Spleen (tissue), 11 donors: ENCODE data around the gene REV3L. TPM values are rescaled to one million over a fixed set of nuclear protein-coding genes. Genes with fewer than 3 reads are reported as not detected.
"Not testable (repeated sequence)": the region's sequence is repeated elsewhere in the genome, so short reads cannot be mapped to it uniquely, and the experiment has no call there.

Experiments used
- DNase-seq: peaks from one replicate; pipeline ENCODE4 v3.0.0-alpha.2; 2020
- H3K27ac ChIP-seq, 8 donors: fragments of 200-600 bp; sonication (generic) in 7 of 8; 1 replicate in 4 of 8; 2 replicates in 4 of 8; pipeline versions ENCODE4 v1.5.0 to v1.8.0; 2016 to 2021; ENCODE audit warnings: inconsistent platforms in 4 of 8, mild to moderate bottlenecking in 4 of 8, moderate library complexity in 1 of 8
- H3K27me3 ChIP-seq, 7 donors: fragments of 200-600 bp; sonication (generic) in 6 of 7; replicated peaks in 1 of 7; 1 replicate in 4 of 7; 2 replicates in 3 of 7; pipeline versions ENCODE4 v1.5.0 to v1.8.0; 2016 to 2021; ENCODE audit warnings: inconsistent platforms in 3 of 7, mild to moderate bottlenecking in 1 of 7
- H3K36me3 ChIP-seq, 6 donors: fragments of 200-600 bp; sonication (generic) in 5 of 6; 1 replicate in 4 of 6; 2 replicates in 2 of 6; pipeline versions ENCODE4 v1.5.0 to v1.8.0; 2016 to 2021; ENCODE audit warnings: inconsistent platforms in 2 of 6
- H3K4me1 ChIP-seq, 6 donors: fragments of 200-600 bp; sonication (generic) in 5 of 6; 1 replicate in 3 of 6; 2 replicates in 3 of 6; pipeline versions ENCODE4 v1.5.0 to v1.8.0; 2016 to 2021; ENCODE audit warnings: inconsistent platforms in 3 of 6
- H3K4me3 ChIP-seq, 8 donors: fragments of 200-600 bp; sonication (generic) in 7 of 8; 1 replicate in 4 of 8; 2 replicates in 4 of 8; pipeline versions ENCODE4 v1.5.0 to v1.8.0; 2016 to 2021; ENCODE audit warnings: inconsistent platforms in 4 of 8, mild to moderate bottlenecking in 4 of 8, moderate library complexity in 2 of 8
- H3K9me3 ChIP-seq, 8 donors: fragments of 200-600 bp; sonication (generic) in 7 of 8; 1 replicate in 4 of 8; 2 replicates in 4 of 8; pipeline versions ENCODE4 v1.5.0 to v1.8.0; 2016 to 2021; ENCODE audit warnings: inconsistent platforms in 4 of 8
- POLR2A ChIP-seq, 3 donors: fragments of 450-650 bp; IDR thresholded peaks; one replicate each; pipeline ENCODE4 v1.5.1; 2017; ENCODE audit warnings: antibody characterized with exemption in 3 of 3, mild to moderate bottlenecking in 1 of 3
- POLR2AphosphoS5 ChIP-seq, 3 donors: sonication (generic); formaldehyde crosslinking; IDR thresholded peaks; one replicate each; pipeline ENCODE4 v1.5.1; 2017; ENCODE audit warnings: antibody characterized with exemption in 3 of 3
- WGBS, 5 donors: extraction: QIAGEN DNeasy Blood & Tissue Kit in 3 of 5; methylation state at CpG; one replicate each; pipeline versions ENCODE4 v1.1.5 to v1.1.7; 2013 to 2018; 5-methylcytosine and 5-hydroxymethylcytosine counted together
- intact Hi-C: fragments of 100-400 bp; cut with DNase I; formaldehyde crosslinking; loops from one replicate; pipeline ENCODE4 v1.15.0; 2023; ENCODE audit warnings: low total_unique reads
- polyA plus RNA-seq, 3 donors: library from polyadenylated mRNA; stranded (reverse); fragments of 200-250 nt; gene quantifications; one replicate each; pipeline ENCODE4 v1.2.1, GENCODE V29; 2013
- total RNA-seq, 7 donors: library from RNA; depleted of rRNA in 3 of 7; stranded (reverse); fragments of >200 nt in 3 of 7; fragmentation: NEBNext Ultra II Directional in 4 of 7; extraction: Animal tissue kit (Norgen Biotek cat#: 25700) in 4 of 7; gene quantifications; one replicate each; pipeline versions ENCODE4 v1.1.0 to v1.2.1, GENCODE V29; 2016 to 2021
- TF ChIP-seq, protein P1 (sequence below), 11 experiments: fragments of 200-600 bp in 7 of 11; fragments of 450-650 bp in 4 of 11; sonication (generic) in 4 of 11; IDR thresholded peaks in 8 of 11; conservative IDR thresholded peaks in 3 of 11; 1 replicate in 7 of 11; 2 replicates in 4 of 11; pipeline versions ENCODE4 v1.4.0 to v1.8.0; 2016 to 2021; ENCODE audit warnings: antibody characterized with exemption in 11 of 11, inconsistent platforms in 4 of 11, mild to moderate bottlenecking in 1 of 11
- donor health status: healthy with polysubstance abuse.
- donor health status: DM: no; HTN: no; CAD: no; lungs with moderate emphysema.
- donor health status: DM: no; HTN: no; CAD: no.
- donor health status: Bipolar disorder and iron deficiency.
- donor health status: healthy.
- donor health status: DM: no; HTN: no; CAD: no.
- donor health status: DM: yes; HTN: yes; CAD: no.

REV3L gene
- total and polyA plus RNA-seq, 10 donors = 7.7 to 60.9 (median 29.8) TPM

DNA sequence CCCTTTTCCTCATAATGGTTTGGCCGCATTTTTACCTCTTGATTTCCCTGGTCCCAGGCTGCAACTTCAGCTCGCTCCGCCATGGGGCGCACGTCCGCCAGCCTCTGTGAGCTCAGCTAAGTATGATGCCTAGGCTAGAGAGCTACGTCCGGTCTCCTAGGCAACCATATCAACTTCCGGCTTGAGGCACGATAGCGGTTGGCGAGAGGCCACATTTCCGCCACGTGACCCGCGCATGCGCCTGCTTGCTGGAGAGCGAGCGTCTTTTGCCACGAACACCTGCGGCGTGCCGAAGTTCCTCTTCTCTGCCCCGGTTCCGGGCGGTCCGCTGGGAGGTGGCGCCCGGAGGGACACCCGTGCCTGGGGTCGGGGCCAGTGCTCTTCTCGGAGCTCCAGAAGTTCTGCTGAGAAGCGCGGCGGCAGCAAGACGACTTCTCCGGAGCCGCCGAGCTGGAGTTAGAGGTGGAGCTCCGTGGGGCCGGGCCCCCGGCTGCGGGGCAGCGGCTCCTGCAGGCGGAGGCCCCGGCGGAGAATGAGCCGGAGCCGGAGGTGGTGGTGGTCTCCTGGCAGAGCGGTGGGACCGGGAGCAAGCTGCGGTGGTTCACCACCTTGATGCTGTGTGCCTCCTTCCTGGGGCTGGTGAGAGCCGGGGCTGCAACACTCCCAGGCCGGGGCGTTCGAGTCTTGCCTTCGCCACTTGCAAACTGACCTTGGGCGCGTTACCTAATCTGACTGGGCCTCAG, 223.8 kb downstream of the REV3L start:
- 1 to 3% (median 1%) methylated on average over 52 to 59 of the region's 59 CpGs for WGBS, 5 donors
- peaks cover 6 to 47% (median 29%) of the 10 kb centered on the region in 6 donors for H3K4me1 ChIP-seq
- TF ChIP-seq, protein P1, sequence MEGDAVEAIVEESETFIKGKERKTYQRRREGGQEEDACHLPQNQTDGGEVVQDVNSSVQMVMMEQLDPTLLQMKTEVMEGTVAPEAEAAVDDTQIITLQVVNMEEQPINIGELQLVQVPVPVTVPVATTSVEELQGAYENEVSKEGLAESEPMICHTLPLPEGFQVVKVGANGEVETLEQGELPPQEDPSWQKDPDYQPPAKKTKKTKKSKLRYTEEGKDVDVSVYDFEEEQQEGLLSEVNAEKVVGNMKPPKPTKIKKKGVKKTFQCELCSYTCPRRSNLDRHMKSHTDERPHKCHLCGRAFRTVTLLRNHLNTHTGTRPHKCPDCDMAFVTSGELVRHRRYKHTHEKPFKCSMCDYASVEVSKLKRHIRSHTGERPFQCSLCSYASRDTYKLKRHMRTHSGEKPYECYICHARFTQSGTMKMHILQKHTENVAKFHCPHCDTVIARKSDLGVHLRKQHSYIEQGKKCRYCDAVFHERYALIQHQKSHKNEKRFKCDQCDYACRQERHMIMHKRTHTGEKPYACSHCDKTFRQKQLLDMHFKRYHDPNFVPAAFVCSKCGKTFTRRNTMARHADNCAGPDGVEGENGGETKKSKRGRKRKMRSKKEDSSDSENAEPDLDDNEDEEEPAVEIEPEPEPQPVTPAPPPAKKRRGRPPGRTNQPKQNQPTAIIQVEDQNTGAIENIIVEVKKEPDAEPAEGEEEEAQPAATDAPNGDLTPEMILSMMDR (IDR thresholded peaks at IDR 0.05 in 8 of 11, conservative IDR thresholded peaks at IDR 0.05 in 3 of 11) = peak; percentile 89 to 100 (median 98)
- TF ChIP-seq POLR2AphosphoS5 (IDR thresholded peaks at IDR 0.05) = peak; percentile 96 to 98 (median 97)
- TF ChIP-seq POLR2A (IDR thresholded peaks at IDR 0.05) = peak in 1 of 3 donors; percentile 68

DNA sequence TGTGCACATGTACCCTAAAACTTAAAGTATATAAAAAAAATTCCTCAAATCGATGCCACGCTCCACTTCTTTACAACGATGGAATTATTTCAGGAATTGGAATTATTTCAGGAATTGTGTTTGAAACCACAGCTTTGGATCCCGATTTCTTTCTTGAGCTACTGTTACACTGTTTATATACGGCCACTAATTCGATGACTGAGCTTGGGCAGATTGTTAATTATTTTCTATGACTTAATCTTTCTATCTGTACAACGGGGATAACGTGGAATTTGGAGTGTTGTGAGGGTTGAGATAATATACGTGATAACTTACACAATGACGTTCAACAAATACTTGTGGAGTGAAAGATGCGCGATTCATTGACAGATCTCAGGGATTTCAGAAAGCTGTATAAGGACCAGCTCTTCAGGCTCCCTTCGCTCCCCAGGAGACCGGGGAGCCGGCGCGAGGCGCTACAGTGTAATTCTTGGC, 224.4 kb downstream of the REV3L start:
- Histone ChIP-seq H3K27me3 (peaks cover 0 to 18% (median 0%) of the 10 kb centered on the region in 7 donors), H3K9me3 (no peaks in the 10 kb centered on the region), H3K4me1 (peaks cover 6 to 47% (median 29%) of the 10 kb centered on the region in 6 donors), H3K27ac (peak overlapping the region in 6 of 8 donors; percentile 90 to 95 (median 94)), H3K36me3 (peaks cover 0 to 11% (median under 1%) of the 10 kb centered on the region in 6 donors), H3K4me3 (peak overlapping the region in 6 of 8 donors; percentile 66 to 89 (median 76))
- intact Hi-C loops = loop anchor here (5.0 kb wide), 1 partner anchor 224 kb away; the partner anchor contains the start of gene REV3L
- WGBS, 5 donors = 19 to 24% (median 23%) methylated on average over 18 of the region's 18 CpGs
- TF ChIP-seq, protein P1 (IDR thresholded peaks at IDR 0.05 in 8 of 11, conservative IDR thresholded peaks at IDR 0.05 in 3 of 11) = no peak
- TF ChIP-seq POLR2AphosphoS5 (IDR thresholded peaks at IDR 0.05) = no peak
- TF ChIP-seq POLR2A (IDR thresholded peaks at IDR 0.05) = no peak
- no peak for DNase-seq

More for the DNA sequence above, 223.8 kb downstream of the REV3L start:
- Histone ChIP-seq H3K27ac (peak overlapping the region; percentile 76 to 95 (median 92)), H3K36me3 (peaks cover 0 to 17% (median 6%) of the 10 kb centered on the region in 6 donors), H3K4me3 (peak overlapping the region; percentile 64 to 89 (median 75)), H3K9me3 (no peaks in the 10 kb centered on the region), H3K27me3 (peaks cover 0 to 13% (median 0%) of the 10 kb centered on the region in 7 donors)
- intact Hi-C loops = loop anchor here (5.0 kb wide), 1 partner anchor 223 kb away; the partner anchor contains the start of gene REV3L
- DNase-seq = peak; percentile 100

DNA sequence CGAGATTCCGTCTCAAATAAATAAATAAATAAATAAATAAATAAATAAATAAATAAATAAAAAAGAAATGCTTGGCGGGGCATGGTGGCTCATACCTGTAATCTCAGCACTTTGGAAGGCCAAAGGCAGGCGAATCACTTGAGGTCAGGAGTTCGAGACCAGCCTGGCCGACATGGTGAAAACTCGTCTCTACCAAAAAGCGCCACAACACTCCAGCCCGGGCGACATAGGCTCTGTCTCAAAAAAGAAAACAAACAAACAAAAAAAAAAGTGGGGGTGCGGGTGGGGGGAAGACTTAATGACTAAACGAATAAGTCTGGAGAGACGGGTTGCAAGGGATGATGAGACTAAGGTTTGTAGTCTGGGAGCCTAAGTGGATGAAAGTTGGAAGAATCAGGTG, 225.0 kb downstream of the REV3L start:
- H3K27me3 ChIP-seq = peaks cover 0 to 21% (median 0%) of the 10 kb centered on the region in 7 donors
- no peak overlapping the region for H3K27ac ChIP-seq
- no peak for TF ChIP-seq POLR2AphosphoS5 (IDR thresholded peaks at IDR 0.05)
- TF ChIP-seq, protein P1 (IDR thresholded peaks at IDR 0.05 in 8 of 11, conservative IDR thresholded peaks at IDR 0.05 in 3 of 11) = no peak
- TF ChIP-seq POLR2A (IDR thresholded peaks at IDR 0.05) = no peak
- peaks cover 6 to 43% (median 28%) of the 10 kb centered on the region in 6 donors for H3K4me1 ChIP-seq
- H3K36me3 ChIP-seq = peaks cover 0 to 7% (median 0%) of the 10 kb centered on the region in 6 donors
- H3K4me3 ChIP-seq = no peak overlapping the region
- intact Hi-C loops = loop anchor here (5.0 kb wide), 1 partner anchor 224 kb away; the partner anchor contains the start of gene REV3L
- H3K9me3 ChIP-seq = no peaks in the 10 kb centered on the region
- WGBS, 5 donors = 91 to 95% (median 93%) methylated on average over 13 of the region's 13 CpGs
- DNase-seq = no peak

DNA sequence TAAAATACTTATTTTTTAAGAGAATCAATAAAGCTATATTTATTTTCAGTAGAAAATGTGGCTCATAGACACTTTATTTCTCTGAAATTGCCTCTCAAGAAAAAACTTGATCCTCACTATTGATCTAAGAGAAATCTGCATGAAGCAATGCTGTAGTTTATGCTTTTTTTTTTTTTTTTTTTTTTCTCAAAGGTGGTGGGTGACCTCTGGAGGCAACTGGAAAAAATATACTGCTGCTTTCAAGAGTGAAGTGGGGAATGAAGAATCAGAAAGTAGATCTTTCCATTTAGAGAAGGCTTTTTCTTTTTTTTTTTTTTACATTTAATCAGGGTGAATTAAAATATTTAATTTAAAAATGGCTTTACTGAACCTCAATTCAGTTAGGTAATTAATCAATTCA, 226.4 kb downstream of the REV3L start:
- intact Hi-C loops = loop anchor here (5.0 kb wide), 1 partner anchor 226 kb away; the partner anchor contains the start of gene REV3L
- Histone ChIP-seq H3K9me3 (no peaks in the 10 kb centered on the region), H3K27ac (no peak overlapping the region), H3K4me1 (peaks cover 6 to 31% (median 23%) of the 10 kb centered on the region in 6 donors), H3K27me3 (peaks cover 0 to 21% (median 0%) of the 10 kb centered on the region in 7 donors), H3K36me3 (no peaks in the 10 kb centered on the region), H3K4me3 (no peak overlapping the region)
- TF ChIP-seq, protein P1 (IDR thresholded peaks at IDR 0.05 in 8 of 11, conservative IDR thresholded peaks at IDR 0.05 in 3 of 11) = no peak
- TF ChIP-seq POLR2AphosphoS5 (IDR thresholded peaks at IDR 0.05) (no peak), POLR2A (IDR thresholded peaks at IDR 0.05) (no peak)
- no peak for DNase-seq

DNA sequence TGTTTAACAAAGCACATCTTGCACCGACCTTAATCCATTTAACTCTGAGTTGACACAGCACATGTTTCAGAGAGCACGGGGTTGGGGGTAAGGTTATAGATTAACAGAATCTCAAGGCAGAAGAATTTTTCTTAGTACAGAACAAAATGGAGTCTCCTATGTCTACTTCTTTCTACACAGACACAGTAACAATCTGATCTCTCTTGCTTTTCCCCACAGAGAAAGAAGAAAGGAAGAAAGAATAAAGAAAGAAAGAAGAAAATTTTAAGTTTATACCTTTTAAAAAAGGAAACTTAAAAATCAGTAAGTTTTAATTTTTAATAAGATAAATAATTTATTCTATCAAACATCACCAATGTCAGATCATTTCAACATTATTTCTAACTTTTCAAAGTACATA, 227.2 kb downstream of the REV3L start:
- H3K4me3 ChIP-seq, H3K9me3 ChIP-seq, DNase-seq, H3K36me3 ChIP-seq, H3K27ac ChIP-seq: not testable (repeated sequence)
- intact Hi-C loops = loop anchor here (5.0 kb wide), 1 partner anchor 226 kb away; the partner anchor contains the start of gene REV3L
- 54 to 83% (median 57%) methylated on average over 2 of the region's 2 CpGs for WGBS, 5 donors
- H3K4me1 ChIP-seq = peaks cover 6 to 23% (median 16%) of the 10 kb centered on the region in 6 donors
- peaks cover 0 to 21% (median 0%) of the 10 kb centered on the region in 7 donors for H3K27me3 ChIP-seq
